ENCODE data around the gene SAXO2. TPM values are rescaled to one million over a fixed set of nuclear protein-coding genes. Genes with fewer than 3 reads are reported as not detected.
"Not testable (repeated sequence)": the region's sequence is repeated elsewhere in the genome, so short reads cannot be mapped to it uniquely, and the experiment has no call there.

The SAXO2 gene
- total RNA-seq, 6 experiments from 2014 or later = 1.1 to 2.1 (median 1.4) TPM

DNA sequence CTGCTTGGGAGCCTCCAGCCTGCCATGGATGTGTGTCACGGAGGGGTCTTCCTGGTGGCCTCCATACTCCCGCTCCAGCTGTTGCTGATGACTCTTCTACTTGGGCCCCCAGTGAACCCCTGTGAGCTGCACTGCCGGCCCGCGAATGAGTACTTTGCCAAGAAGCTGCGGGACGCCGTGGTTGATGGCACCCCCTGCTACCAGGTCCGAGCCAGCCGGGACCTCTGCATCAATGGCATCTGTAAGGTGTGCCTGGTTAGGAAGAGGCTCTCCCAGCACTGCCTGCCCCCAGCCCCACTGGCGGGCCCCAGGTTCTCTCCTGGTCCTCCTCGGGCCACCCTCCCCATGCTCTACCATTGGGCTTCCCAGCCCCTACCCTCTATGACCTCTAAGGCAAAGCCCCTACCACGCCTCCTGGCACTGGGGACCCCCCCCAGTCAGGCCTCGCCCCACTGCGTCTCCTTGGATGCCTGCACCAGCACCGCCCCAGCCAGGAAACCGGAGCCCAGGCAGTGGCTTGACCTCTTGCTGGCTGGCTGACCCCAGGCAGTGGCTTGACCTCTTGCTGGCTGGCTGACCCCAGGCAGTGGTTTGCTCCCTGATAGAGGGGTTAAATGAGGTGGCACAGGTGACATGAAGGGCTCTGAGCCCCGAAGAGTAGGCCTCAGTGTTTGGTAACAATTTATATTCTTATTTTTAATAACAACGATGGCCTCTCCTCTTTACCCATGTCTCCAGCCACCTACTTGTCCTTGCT lies 57.1 kb downstream of the SAXO2 start:
- H3K4me3 Mint-ChIP-seq; H3K4me1 Mint-ChIP-seq (ENCODE audit: low read depth); H3K9me3 Mint-ChIP-seq; H3K36me3 Mint-ChIP-seq (ENCODE audit: low read depth); H3K27me3 Mint-ChIP-seq (ENCODE audit: insufficient read depth); H3K27ac Mint-ChIP-seq; DNase-seq: not testable (repeated sequence)

DNA sequence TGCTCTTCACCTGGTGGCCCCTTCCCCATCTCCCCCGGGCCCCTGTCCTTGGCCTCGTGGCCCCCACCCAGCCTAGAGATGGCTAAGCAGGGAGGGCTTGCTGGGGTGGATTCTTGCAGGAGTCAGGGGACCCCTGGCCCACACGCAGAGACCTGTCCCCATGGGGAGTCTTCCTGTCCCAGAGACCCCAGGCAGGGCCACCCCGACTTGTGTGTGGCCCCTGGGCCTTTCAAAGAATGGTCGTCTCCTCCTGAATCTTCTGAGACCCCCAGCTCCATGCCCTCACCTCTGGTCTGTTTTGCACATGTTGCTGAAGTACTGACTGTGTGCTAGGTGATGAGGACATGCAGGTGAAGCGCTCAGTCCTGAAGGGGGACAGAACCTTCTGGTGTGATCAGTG lies 58.2 kb downstream of the SAXO2 start:
- H3K27me3 Mint-ChIP-seq (ENCODE audit: insufficient read depth); H3K4me1 Mint-ChIP-seq (ENCODE audit: low read depth); H3K27ac Mint-ChIP-seq; H3K36me3 Mint-ChIP-seq (ENCODE audit: low read depth); H3K4me3 Mint-ChIP-seq; H3K9me3 Mint-ChIP-seq; DNase-seq: not testable (repeated sequence)

DNA sequence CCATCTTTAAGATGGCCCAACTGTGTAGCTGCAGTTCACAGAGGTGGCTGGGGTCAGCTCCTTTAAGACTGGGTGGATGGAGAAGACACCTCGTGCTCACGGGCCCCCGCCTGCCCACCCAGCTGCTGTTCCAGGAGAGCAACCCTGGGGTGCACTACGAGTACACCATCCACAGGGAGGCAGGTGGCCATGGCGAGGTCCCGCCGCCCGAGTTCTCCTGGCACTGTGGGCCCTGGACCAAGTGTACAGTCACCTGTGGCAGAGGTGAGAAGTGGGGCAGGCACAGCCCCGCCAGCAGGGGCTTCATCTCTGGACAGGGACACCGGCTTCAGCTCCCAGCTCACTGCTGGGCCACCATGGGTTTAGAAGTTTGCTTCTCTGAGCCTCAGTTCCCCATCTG lies 59.9 kb downstream of the SAXO2 start:
- H3K4me1 Mint-ChIP-seq (ENCODE audit: low read depth); H3K9me3 Mint-ChIP-seq; H3K27me3 Mint-ChIP-seq (ENCODE audit: insufficient read depth); H3K4me3 Mint-ChIP-seq; H3K36me3 Mint-ChIP-seq (ENCODE audit: low read depth); DNase-seq; H3K27ac Mint-ChIP-seq: not testable (repeated sequence)

DNA sequence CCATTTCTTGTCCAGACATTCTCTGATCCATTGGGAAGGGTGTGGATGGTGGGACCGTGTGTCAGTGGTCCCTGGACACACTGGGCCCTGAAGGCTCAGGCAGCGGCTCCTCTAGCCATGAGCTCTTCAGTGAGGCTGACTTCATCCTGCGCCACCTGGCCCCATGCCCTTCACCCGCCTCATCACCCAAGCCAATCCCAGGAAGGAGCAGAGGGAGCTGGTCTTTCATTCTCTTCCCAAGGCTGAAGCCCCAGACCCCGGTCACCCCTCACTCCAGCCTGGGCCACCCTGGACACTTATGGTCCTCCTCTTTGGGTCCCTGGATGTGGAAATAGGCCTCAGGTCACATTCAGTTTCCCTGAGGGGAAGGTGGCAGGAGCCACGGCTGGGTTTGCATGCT lies 62.2 kb downstream of the SAXO2 start:
- not testable (repeated sequence) for H3K9me3 Mint-ChIP-seq; H3K36me3 Mint-ChIP-seq (ENCODE audit: low read depth); H3K4me3 Mint-ChIP-seq; H3K27ac Mint-ChIP-seq; H3K4me1 Mint-ChIP-seq (ENCODE audit: low read depth); DNase-seq; H3K27me3 Mint-ChIP-seq (ENCODE audit: insufficient read depth)

DNA sequence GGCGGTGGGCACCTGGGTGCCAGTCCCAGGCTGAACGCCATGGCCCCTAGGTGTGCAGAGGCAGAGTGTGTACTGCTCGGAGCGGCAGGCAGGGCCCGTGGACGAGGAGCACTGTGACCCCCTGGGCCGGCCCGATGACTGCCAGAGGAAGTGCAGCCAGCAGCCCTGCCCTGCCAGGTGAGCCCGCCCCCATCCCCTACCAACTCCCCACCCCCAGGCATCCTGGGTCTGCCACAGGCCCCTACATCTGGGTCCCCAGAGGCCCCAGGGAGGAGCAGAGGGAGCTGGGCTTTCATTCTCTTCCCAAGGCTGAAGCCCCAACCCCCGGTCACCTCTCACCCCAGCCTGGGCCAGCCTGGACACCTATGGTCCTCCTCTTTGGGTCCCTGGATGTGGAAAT lies 63.0 kb downstream of the SAXO2 start:
- H3K9me3 Mint-ChIP-seq; H3K27ac Mint-ChIP-seq; H3K4me1 Mint-ChIP-seq (ENCODE audit: low read depth); H3K27me3 Mint-ChIP-seq (ENCODE audit: insufficient read depth); H3K4me3 Mint-ChIP-seq; DNase-seq; H3K36me3 Mint-ChIP-seq (ENCODE audit: low read depth): not testable (repeated sequence)

DNA sequence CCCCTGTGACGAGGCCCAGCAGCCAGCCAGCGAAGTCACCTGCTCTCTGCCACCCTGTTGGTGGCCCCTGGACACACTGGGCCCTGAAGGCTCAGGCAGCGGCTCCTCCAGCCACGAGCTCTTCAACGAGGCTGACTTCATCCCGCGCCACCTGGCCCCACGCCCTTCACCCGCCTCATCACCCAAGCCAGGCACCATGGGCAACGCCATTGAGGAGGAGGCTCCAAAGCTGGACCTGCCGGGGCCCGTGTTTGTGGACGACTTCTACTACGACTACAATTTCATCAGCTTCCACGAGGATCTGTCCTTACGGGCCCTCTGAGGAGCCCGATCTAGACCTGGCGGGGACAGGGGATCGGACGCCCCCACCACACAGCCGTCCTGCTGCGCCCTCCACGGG lies 64.3 kb downstream of the SAXO2 start:
- H3K4me3 Mint-ChIP-seq; H3K9me3 Mint-ChIP-seq; H3K4me1 Mint-ChIP-seq (ENCODE audit: low read depth); H3K36me3 Mint-ChIP-seq (ENCODE audit: low read depth); DNase-seq; H3K27me3 Mint-ChIP-seq (ENCODE audit: insufficient read depth); H3K27ac Mint-ChIP-seq: not testable (repeated sequence)

DNA sequence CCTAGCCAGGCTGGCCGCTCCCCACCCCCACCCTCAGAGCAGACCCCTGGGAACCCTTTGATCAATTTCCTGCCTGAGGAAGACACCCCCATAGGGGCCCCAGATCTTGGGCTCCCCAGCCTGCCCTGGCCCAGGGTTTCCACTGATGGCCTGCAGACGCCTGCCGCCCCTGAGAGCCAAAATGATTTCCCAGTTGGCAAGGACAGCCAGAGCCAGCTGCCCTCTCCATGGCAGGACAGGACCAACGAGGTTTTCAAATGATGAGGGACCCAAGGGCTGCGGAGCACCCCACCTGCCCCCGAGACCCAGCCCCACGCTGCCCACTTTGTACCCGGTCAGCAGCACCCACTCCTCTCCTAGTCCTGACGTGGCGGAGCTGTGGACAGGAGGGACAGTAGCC lies 64.8 kb downstream of the SAXO2 start:
- not testable (repeated sequence) for H3K27me3 Mint-ChIP-seq (ENCODE audit: insufficient read depth); H3K4me3 Mint-ChIP-seq; H3K9me3 Mint-ChIP-seq; DNase-seq; H3K4me1 Mint-ChIP-seq (ENCODE audit: low read depth); H3K36me3 Mint-ChIP-seq (ENCODE audit: low read depth); H3K27ac Mint-ChIP-seq

DNA sequence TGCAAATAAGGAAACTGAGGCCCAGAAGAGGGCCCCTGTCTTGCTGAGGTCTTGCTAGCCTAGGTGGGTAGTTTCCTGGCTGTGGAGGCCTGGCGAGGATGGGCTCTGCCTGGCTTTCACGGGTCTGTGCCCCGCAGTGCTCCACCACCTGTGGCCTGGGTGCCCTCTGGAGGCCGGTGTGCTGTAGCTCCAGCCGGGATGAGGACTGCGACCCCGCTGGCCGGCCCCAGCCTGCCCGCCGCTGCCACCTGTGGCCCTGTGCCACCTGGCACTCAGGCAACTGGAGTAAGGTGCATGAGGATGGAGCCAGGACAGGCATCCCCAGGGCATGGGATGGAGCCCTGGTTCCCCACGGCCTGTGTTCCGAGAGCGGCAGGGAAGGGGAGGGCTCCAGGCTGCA lies 66.4 kb downstream of the SAXO2 start:
- not testable (repeated sequence) for H3K9me3 Mint-ChIP-seq; H3K27ac Mint-ChIP-seq; DNase-seq; H3K36me3 Mint-ChIP-seq (ENCODE audit: low read depth); H3K4me3 Mint-ChIP-seq; H3K27me3 Mint-ChIP-seq (ENCODE audit: insufficient read depth); H3K4me1 Mint-ChIP-seq (ENCODE audit: low read depth)

DNA sequence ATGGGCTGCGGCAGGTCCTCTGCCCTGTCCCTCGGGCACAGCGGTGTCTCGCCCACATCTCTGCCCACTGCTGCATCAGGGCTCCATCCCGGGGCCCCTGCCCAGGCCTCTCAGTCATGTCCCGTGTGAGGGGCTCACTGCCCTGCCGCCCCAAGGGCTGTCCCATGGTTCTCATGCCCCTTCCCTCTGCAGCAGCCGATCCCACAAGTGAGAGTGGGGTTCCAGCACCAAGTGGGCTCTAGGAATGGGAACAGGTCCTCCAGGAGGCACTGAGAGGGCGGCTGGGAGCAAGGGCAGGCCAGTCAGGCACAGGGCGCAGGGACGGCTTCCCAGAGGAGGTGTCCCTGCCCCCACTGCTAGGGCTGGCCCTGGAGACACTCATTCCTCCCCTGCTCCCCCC lies 68.3 kb downstream of the SAXO2 start:
- not testable (repeated sequence) for H3K27ac Mint-ChIP-seq; H3K4me1 Mint-ChIP-seq (ENCODE audit: low read depth); H3K9me3 Mint-ChIP-seq; H3K27me3 Mint-ChIP-seq (ENCODE audit: insufficient read depth); H3K4me3 Mint-ChIP-seq; H3K36me3 Mint-ChIP-seq (ENCODE audit: low read depth); DNase-seq

DNA sequence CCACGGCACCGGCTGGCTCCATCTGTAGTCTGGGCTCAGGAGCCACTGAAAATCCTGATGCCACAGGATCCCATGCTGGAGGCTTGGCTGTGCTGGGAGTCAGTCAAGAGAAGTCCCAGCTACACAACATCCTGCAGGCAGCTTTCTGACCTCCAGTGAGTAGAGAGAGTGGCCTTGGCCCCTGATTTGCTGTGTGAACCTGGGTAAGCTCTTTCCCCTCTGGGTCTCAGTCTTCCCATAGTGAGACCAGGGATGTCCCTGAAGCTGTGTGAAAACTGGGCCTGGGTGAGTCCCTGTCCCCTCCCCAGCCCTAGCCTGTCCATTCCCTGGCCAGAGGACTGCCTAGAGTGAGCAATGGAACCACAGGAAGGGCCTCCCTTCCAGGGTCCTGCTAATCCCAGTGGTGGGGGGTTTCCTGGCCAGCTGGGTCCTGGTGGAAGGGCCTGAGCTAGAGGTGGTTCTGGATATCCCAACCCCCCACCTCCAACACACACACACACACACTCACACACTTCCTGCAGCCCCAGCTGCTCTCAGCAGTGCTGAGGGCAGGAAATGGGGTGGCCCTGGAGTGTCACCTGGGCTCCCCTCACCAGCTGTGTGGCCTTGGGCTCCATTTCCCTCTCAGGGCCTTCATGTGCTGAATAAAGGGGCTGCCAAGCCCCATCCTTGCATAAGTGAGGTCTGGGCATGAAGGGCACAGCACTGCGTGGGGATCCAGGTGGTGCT lies 69.1 kb downstream of the SAXO2 start:
- not testable (repeated sequence) for H3K36me3 Mint-ChIP-seq (ENCODE audit: low read depth); H3K27ac Mint-ChIP-seq; DNase-seq; H3K4me3 Mint-ChIP-seq; H3K4me1 Mint-ChIP-seq (ENCODE audit: low read depth); H3K9me3 Mint-ChIP-seq; H3K27me3 Mint-ChIP-seq (ENCODE audit: insufficient read depth)

DNA sequence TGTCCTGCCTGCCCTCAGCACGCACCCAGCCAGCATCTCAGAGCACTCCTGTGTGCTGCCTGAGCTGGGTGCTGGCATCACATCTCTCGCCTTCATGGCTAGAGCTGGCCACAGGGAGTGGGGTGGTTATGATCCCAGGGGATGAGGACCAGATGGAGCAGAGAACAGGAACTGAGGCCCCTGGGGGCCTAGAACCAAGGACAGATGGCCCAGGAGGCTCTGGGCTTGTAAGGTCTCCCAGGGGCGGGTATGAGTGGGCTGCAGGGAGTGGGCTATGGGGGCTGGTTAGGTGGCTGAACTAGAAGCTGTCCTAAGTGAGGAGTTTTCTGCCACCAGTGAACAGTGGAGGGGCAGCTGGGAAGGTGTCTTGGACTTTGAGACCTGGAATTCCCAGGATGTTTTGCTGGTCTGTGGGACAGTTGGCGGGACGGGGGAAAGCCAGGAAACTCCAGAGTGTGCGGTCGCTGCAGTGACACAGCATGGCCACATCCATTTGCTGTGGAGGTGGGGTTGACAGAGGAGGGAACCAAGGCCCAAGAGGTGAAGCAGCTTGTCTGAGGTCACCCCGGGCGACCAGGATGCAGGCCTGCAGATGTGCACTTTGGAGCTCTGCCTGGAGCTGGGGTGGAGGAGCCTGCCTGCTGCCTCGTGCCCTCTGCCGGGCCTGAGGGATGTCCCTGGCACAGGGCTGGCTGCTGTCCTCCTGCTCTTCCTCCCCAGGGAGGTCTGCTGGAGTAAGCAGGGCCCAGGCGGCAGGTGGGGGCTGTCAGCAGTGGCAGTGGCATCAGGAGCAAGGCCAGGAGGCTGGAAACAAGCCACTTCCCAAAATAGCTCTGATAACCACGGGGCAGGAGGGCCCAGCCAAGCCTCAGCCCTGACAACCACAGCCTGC lies 70.3 kb downstream of the SAXO2 start:
- not testable (repeated sequence) for H3K27ac Mint-ChIP-seq; H3K27me3 Mint-ChIP-seq (ENCODE audit: insufficient read depth); H3K4me3 Mint-ChIP-seq; H3K36me3 Mint-ChIP-seq (ENCODE audit: low read depth); H3K9me3 Mint-ChIP-seq; H3K4me1 Mint-ChIP-seq (ENCODE audit: low read depth); DNase-seq

DNA sequence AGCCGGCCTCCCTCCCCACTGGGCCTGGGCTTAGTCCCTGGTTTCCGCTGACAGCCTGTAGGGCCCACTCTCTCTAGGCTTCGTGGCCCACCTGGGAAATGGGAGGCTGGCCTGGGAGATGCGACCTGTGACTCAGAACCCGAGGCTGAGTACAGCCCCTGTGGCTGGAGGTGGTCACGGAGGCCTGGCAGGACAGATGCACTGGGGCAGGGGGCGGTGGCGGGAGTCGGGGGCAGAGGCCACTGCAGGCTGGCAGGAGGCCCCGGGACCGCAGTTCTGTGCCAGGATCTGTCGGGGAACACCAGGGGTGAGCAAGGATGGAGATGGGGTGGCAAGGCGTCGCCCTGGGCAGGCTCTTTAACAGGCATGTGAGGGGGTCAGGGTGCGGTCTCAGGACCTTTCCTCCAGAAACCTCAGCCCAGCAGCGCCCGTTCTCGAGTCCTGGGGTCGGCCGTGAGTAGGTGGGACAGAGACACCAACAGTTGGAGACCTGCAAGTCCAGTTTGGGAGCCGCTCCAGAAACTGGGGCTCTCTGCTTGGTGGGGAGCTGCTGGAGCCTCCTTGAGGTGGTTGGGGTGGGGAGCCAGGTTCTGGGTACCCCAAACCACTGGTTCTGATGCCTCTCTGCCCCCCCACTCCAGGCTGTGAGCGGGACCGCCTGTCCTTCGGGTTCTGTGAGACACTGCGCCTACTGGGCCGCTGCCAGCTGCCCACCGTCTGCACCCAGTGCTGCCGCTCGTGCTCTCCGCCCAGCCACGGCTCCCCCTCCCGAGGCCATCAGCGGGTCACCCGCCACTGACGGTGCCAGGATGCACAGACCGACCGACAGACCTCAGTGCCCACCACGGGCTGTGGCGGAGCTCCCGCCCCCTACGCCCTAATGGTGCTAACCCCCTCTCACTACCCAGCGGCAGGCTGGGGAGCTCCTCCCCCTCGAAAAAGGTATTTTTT lies 71.3 kb downstream of the SAXO2 start:
- not testable (repeated sequence) for H3K4me3 Mint-ChIP-seq; DNase-seq; H3K36me3 Mint-ChIP-seq (ENCODE audit: low read depth); H3K9me3 Mint-ChIP-seq; H3K27ac Mint-ChIP-seq; H3K27me3 Mint-ChIP-seq (ENCODE audit: insufficient read depth); H3K4me1 Mint-ChIP-seq (ENCODE audit: low read depth)
